Cardiac muscle cell (in vitro differentiated cells and primary cell): ENCODE results near the gene PLOD1. TPM values are rescaled to one million over a fixed set of nuclear protein-coding genes. Genes with fewer than 3 reads are reported as not detected.
"Not testable (repeated sequence)": the region's sequence is repeated elsewhere in the genome, so short reads cannot be mapped to it uniquely, and the experiment has no call there.

Experiments
- DNase-seq, 2 donors: peaks; one replicate each; pipeline versions ENCODE4 v3.0.0 to v3.0.0-alpha.2; 2010 to 2017; ENCODE audit warnings: low read depth in 1 of 2, low spot score in 1 of 2
- H3K27ac ChIP-seq: fragments of 200-600 bp; sonication (generic); 2 replicates; pipeline ENCODE4 v1.5.1; 2016
- H3K27me3 ChIP-seq: fragments of 200-600 bp; sonication (generic); 2 replicates; pipeline ENCODE4 v1.6.0; 2016; ENCODE audit warnings: control low read depth
- H3K36me3 ChIP-seq: fragments of 200-600 bp; sonication (generic); 2 replicates; pipeline ENCODE4 v1.5.1; 2016; ENCODE audit warnings: control low read depth
- H3K4me1 ChIP-seq: fragments of 200-600 bp; sonication (generic); 2 replicates; pipeline ENCODE4 v1.8.1; 2017; ENCODE audit warnings: low read depth, mild to moderate bottlenecking, mixed run types
- H3K4me3 ChIP-seq: fragments of 200-600 bp; sonication (generic); 2 replicates; pipeline ENCODE4 v1.5.1; 2016; ENCODE audit warnings: mild to moderate bottlenecking
- H3K9me3 ChIP-seq: fragments of 200-600 bp; sonication (generic); 2 replicates; pipeline ENCODE4 v1.5.1; 2017; ENCODE audit warnings: low read depth, mild to moderate bottlenecking, control low read depth
- polyA plus RNA-seq: library from polyadenylated mRNA; unstranded; fragments of >200 nt; fragmentation: Nextera tagmentation; extraction: Ambion mirVana; gene quantifications from 2 replicates; pipeline ENCODE4 v1.2.1, GENCODE V29; 2016
- total RNA-seq: library from RNA; depleted of rRNA; stranded (reverse); fragments of >200 nt; gene quantifications from 2 replicates; pipeline ENCODE4 v1.2.3, GENCODE V29; 2016
- TF ChIP-seq, protein P1 (sequence below): IDR thresholded peaks from 2 replicates; pipeline ENCODE4 v1.5.1; 2012; ENCODE audit warnings: low read depth, mild to moderate bottlenecking, low read length

The PLOD1 gene
- total and polyA plus RNA-seq, 2 experiments from 2014 or later, result 149 to 185 TPM

GRCh38 chr1:11903210-11903609, 31.3 kb upstream of the PLOD1 start:
- Histone ChIP-seq H3K4me1 (no peaks in the 10 kb centered on the region), H3K36me3 (no peaks in the 10 kb centered on the region), H3K4me3 (no peak overlapping the region), H3K27me3 (peaks cover 20% of the 10 kb centered on the region), H3K27ac (no peak overlapping the region), H3K9me3 (no peaks in the 10 kb centered on the region)
- TF ChIP-seq, protein P1, sequence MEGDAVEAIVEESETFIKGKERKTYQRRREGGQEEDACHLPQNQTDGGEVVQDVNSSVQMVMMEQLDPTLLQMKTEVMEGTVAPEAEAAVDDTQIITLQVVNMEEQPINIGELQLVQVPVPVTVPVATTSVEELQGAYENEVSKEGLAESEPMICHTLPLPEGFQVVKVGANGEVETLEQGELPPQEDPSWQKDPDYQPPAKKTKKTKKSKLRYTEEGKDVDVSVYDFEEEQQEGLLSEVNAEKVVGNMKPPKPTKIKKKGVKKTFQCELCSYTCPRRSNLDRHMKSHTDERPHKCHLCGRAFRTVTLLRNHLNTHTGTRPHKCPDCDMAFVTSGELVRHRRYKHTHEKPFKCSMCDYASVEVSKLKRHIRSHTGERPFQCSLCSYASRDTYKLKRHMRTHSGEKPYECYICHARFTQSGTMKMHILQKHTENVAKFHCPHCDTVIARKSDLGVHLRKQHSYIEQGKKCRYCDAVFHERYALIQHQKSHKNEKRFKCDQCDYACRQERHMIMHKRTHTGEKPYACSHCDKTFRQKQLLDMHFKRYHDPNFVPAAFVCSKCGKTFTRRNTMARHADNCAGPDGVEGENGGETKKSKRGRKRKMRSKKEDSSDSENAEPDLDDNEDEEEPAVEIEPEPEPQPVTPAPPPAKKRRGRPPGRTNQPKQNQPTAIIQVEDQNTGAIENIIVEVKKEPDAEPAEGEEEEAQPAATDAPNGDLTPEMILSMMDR, result no peak
- no peak for DNase-seq

- DNase-seq, H3K4me1 ChIP-seq, H3K27ac ChIP-seq, H3K9me3 ChIP-seq, H3K4me3 ChIP-seq, H3K36me3 ChIP-seq: not testable (repeated sequence)
- H3K27me3 ChIP-seq, result peaks cover 10% of the 10 kb centered on the region
These were observed 30.4 kb upstream of the PLOD1 start for GRCh38 chr1:11904156-11904555.

- H3K27ac ChIP-seq, result no peak overlapping the region
- TF ChIP-seq, protein P1, result no peak
- no peak overlapping the region for H3K4me3 ChIP-seq
- no peak for DNase-seq
- no peaks in the 10 kb centered on the region for H3K4me1 ChIP-seq
- no peaks in the 10 kb centered on the region for H3K9me3 ChIP-seq
- H3K36me3 ChIP-seq, result no peaks in the 10 kb centered on the region
- H3K27me3 ChIP-seq, result peaks cover 3% of the 10 kb centered on the region
These were observed 29.5 kb upstream of the PLOD1 start for GRCh38 chr1:11904978-11905377.

DNA sequence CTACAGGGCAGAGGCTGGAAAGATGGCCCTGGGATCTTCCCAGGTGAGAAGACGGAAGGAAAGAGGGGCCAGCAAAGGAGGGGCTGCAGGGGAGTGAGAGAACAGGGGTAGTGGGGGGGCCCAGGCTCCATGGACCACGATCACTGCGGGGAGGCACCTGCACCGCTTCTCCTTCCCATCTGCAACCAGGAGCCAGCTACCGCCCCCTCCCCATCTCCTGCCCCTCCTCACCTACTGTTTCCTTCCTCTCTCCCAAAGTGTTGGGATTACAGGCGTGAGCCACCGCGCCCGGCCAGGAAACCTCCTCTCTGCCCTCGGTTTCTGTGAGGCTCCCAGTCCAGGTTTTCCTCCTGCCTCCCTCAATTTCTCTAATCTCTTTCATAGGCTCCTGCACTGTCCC, 27.6 kb upstream of the PLOD1 start:
- H3K27me3 ChIP-seq, result no peaks in the 10 kb centered on the region
- TF ChIP-seq, protein P1, result no peak
- no peak overlapping the region for H3K27ac ChIP-seq
- H3K36me3 ChIP-seq, result no peaks in the 10 kb centered on the region
- H3K9me3 ChIP-seq, result no peaks in the 10 kb centered on the region
- no peak for DNase-seq
- H3K4me1 ChIP-seq, result no peaks in the 10 kb centered on the region
- H3K4me3 ChIP-seq, result no peak overlapping the region

GRCh38 chr1:11907275-11908094, 27.0 kb upstream of the PLOD1 start:
- Histone ChIP-seq H3K4me3 (no peak overlapping the region), H3K4me1 (no peaks in the 10 kb centered on the region), H3K27ac (peak overlapping the region; percentile 100), H3K36me3 (no peaks in the 10 kb centered on the region), H3K9me3 (no peaks in the 10 kb centered on the region), H3K27me3 (no peaks in the 10 kb centered on the region)
- peak; percentile 96 to 97 for DNase-seq
- TF ChIP-seq, protein P1, result peak; percentile 92

DNA sequence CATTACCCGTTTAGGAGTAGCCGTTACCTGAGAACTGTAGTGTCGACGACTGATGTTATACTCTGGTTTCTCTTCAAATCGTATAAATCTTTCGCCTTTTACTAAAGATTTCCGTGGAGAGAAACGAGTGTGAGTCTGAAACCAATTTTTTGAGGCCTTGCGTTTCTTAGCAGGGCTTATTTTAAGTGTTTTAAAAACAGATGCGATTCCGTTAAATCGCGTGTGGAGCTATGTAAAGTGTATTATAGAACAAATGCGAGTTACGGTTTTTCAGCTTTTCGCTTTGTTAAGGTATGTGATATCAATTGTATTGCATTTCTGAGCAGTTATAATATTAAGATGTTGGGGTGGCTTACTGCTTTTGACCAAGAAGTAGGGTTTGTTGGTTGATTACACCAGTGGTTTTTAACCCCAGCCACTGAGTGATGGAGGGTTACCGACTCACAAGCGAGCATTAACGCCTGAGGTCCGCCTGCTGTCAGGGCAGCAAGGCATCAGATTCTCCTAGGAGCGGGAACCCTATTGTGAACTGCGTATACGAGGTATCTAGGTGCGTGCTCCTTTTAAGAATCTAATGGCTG, 26.3 kb upstream of the PLOD1 start:
- peak; percentile 94 to 97 for DNase-seq
- Histone ChIP-seq H3K27ac (peak overlapping the region; percentile 100), H3K4me1 (no peaks in the 10 kb centered on the region), H3K27me3 (no peaks in the 10 kb centered on the region), H3K9me3 (no peaks in the 10 kb centered on the region), H3K4me3 (peak overlapping the region; percentile 26), H3K36me3 (no peaks in the 10 kb centered on the region)
- TF ChIP-seq, protein P1, result no peak

DNA sequence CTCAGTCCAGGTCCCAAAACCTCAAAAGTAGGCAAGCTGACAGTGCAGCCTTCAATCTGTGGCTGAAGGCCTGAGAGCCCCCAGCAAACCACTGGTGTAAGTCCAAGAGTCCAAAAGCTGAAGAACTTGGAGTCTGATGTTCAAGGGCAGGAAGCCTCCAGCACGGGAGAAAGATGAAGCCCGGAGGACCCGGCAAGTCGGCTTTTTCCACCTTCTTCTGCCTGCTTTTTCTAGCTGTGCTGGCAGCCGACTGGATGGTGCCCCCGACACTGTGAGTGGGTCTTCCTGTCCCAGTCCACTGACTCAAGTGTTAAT, 23.6 kb upstream of the PLOD1 start:
- H3K4me1 ChIP-seq, DNase-seq, H3K9me3 ChIP-seq, H3K4me3 ChIP-seq, H3K36me3 ChIP-seq, H3K27me3 ChIP-seq: not testable (repeated sequence)
- peak overlapping the region; percentile 100 for H3K27ac ChIP-seq
